GM06990 (cell line): ENCODE measurements around the gene LAMA4.
"Not testable (repeated sequence)": the region's sequence is repeated elsewhere in the genome, so short reads cannot be mapped to it uniquely, and the experiment has no call there.

Experiments
- DNase-seq: peaks from one replicate; pipeline ENCODE4 v3.0.0-alpha.2; 2011; ENCODE audit not compliant: insufficient read length; ENCODE audit errors: extremely low read depth
- H3K27me3 ChIP-seq: replicated peaks from 2 replicates; pipeline ENCODE4 v1.6.0; 2011; ENCODE audit warnings: low read length; ENCODE audit not compliant: control insufficient read depth, insufficient read depth
- H3K36me3 ChIP-seq: 2 replicates; pipeline ENCODE4 v1.5.1; 2011; ENCODE audit warnings: low read length; ENCODE audit not compliant: control insufficient read depth, insufficient read depth
- H3K4me3 ChIP-seq: replicated peaks from 2 replicates; pipeline ENCODE4 v1.5.1; 2011; ENCODE audit warnings: low read depth, mild to moderate bottlenecking, control low read depth, low read length
- CTCF ChIP-seq: IDR thresholded peaks from 2 replicates; pipeline ENCODE4 v1.5.1; 2011; ENCODE audit warnings: low read length, control low read depth, mild to moderate bottlenecking, inconsistent platforms; ENCODE audit not compliant: insufficient read depth, poor library complexity, severe bottlenecking

The LAMA4 gene

GRCh38 chr6:112106562-112106961 lies 147.8 kb downstream of the LAMA4 start:
- H3K4me3 ChIP-seq = no peak overlapping the region
- H3K36me3 ChIP-seq = no peaks in the 10 kb centered on the region
- DNase-seq = no peak
- no peaks in the 10 kb centered on the region for H3K27me3 ChIP-seq
- TF ChIP-seq CTCF = no peak

GRCh38 chr6:112106026-112106425 lies 148.3 kb downstream of the LAMA4 start:
- not testable (repeated sequence) for DNase-seq, H3K4me3 ChIP-seq, H3K36me3 ChIP-seq, H3K27me3 ChIP-seq

- H3K36me3 ChIP-seq = no peaks in the 10 kb centered on the region
- no peaks in the 10 kb centered on the region for H3K27me3 ChIP-seq
- no peak for TF ChIP-seq CTCF
- no peak overlapping the region for H3K4me3 ChIP-seq
- DNase-seq = no peak
These were observed 153.8 kb downstream of the LAMA4 start for GRCh38 chr6:112100561-112100960.

- Histone ChIP-seq H3K4me3 (no peak overlapping the region), H3K27me3 (no peaks in the 10 kb centered on the region), H3K36me3 (no peaks in the 10 kb centered on the region)
- DNase-seq = no peak
- no peak for TF ChIP-seq CTCF
These were observed 157.5 kb downstream of the LAMA4 start for GRCh38 chr6:112096901-112097300.

- Histone ChIP-seq H3K27me3 (no peaks in the 10 kb centered on the region; the same call in 1 of the 2 replicates), H3K36me3 (no peaks in the 10 kb centered on the region), H3K4me3 (peak overlapping the region; percentile 95)
- no peak for DNase-seq
- TF ChIP-seq CTCF = no peak
These were observed 166.5 kb downstream of the LAMA4 start for GRCh38 chr6:112087916-112088315.

GRCh38 chr6:112087136-112087911 lies 167.0 kb downstream of the LAMA4 start, which contains the start of the genes FAM229B and TUBE1:
Gene FAM229B, plus strand, starts transcription at chr6:112087591. Its CDS starts 11,693 bp downstream, at chr6:112099284.
Gene TUBE1, minus strand, starts transcription at chr6:112087482. Its CDS starts 48 bp downstream, at chr6:112087434.
- TF ChIP-seq CTCF = peak; percentile 22
- no peaks in the 10 kb centered on the region; the same call in 1 of the 2 replicates for H3K27me3 ChIP-seq
- peak; percentile 88 for DNase-seq
- peak within 1 kb of the TSS; percentile 95 for H3K4me3 ChIP-seq
- H3K36me3 ChIP-seq = no peaks in the 10 kb centered on the region
